ENCODE measurements around the gene CATSPERE. TPM values are rescaled to one million over a fixed set of nuclear protein-coding genes. Genes with fewer than 3 reads are reported as not detected.

CATSPERE gene
- total RNA-seq, 2 experiments from 2014 or later: 0.20 to 0.58 TPM

DNA sequence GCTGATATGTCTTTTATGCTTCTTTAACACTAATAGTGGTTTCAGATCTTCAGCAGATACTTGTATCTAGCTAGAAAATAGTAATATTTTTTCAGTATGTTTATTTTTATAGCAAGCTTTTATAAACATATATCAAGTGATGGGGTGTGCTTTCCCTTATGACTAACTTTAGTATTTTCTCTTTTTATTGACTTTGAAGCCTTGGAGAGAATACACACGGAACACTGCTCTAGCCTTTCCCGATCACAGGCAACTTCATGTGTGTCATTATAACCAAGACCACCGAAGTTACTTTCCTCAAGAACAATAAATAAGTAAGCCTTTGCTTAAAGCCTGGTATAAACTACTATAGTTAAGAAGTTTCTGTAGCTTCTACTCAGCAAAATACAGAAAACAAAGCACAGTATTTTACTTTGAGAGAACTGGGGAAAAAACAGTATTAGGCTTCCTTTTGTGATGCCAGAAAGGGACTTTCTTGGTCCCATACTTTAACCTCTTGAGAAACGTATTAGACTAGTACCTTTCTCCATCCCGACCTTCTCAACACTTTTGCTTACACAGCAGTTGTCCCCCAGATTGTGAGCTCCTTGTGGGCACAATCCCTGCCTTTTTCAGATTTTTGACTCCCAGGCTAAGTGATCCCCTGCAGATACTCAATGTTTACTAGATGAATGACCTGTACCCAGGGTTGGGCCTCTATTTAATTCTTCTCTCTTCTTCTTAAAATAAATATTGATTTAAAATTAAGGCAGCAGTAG, 12.6 kb upstream of the CATSPERE start:
- intact Hi-C loops (cut with micrococcal nuclease): no loop called here
- ChIA-PET CTCF (interaction anchor here (1.0 kb wide), 1 partner anchor 25 kb away, joined by 3 read pairs; no protein-coding TSS in a partner anchor), POLR2A (interaction anchor here (1.3 to 1.4 kb wide), 2 partner anchors 13 to 15 kb away, joined by 3 to 4 read pairs; no protein-coding TSS in a partner anchor)
- ATAC-seq: no peak
- H3K4me1 Mint-ChIP-seq (ENCODE audit: low read depth): peaks cover 62% of the 10 kb centered on the region
- no peaks in the 10 kb centered on the region for H3K27me3 Mint-ChIP-seq
- peaks cover 43% of the 10 kb centered on the region for H3K36me3 Mint-ChIP-seq (ENCODE audit: low read depth)
- H3K9me3 Mint-ChIP-seq: no peaks in the 10 kb centered on the region
- H3K4me3 Mint-ChIP-seq: peak overlapping the region; percentile 16
- TF ChIP-seq, protein P1, sequence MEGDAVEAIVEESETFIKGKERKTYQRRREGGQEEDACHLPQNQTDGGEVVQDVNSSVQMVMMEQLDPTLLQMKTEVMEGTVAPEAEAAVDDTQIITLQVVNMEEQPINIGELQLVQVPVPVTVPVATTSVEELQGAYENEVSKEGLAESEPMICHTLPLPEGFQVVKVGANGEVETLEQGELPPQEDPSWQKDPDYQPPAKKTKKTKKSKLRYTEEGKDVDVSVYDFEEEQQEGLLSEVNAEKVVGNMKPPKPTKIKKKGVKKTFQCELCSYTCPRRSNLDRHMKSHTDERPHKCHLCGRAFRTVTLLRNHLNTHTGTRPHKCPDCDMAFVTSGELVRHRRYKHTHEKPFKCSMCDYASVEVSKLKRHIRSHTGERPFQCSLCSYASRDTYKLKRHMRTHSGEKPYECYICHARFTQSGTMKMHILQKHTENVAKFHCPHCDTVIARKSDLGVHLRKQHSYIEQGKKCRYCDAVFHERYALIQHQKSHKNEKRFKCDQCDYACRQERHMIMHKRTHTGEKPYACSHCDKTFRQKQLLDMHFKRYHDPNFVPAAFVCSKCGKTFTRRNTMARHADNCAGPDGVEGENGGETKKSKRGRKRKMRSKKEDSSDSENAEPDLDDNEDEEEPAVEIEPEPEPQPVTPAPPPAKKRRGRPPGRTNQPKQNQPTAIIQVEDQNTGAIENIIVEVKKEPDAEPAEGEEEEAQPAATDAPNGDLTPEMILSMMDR (IDR thresholded peaks at IDR 0.05): no peak
- H3K27ac Mint-ChIP-seq: peak overlapping the region; percentile 7
- no peak for DNase-seq

DNA sequence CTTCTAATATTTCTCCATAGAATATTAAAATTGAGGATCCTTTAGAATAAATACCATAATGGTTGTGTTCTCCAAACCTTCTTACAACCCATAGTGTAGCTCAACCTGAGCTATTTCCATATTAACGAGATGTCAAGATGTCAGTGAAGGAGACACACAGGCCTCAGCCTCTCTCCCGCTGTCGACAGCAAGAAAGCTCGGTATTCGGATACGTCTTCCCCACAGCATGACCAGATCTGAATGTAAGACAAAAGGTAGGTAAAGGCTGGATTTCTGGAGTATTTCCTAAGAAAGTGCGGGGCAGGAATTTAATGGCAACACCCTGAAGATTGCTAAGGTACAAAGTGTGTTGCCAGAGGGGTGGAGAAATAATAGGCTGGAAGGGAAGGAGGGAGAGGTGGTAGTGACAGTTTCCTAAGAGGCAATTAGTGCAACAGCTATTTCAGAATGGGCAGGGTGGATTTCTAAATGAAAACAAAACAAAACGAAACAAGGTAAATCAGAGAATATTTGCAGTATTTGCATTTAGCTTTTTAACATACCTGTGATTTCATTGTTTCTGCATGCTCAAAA, 11.1 kb upstream of the CATSPERE start:
- Mint-ChIP-seq H3K27ac (peak overlapping the region; percentile 98), H3K36me3 (ENCODE audit: low read depth) (peaks cover 37% of the 10 kb centered on the region), H3K4me1 (ENCODE audit: low read depth) (peaks cover 56% of the 10 kb centered on the region), H3K9me3 (no peaks in the 10 kb centered on the region), H3K4me3 (peak overlapping the region; percentile 89), H3K27me3 (no peaks in the 10 kb centered on the region)
- no peak for DNase-seq
- no peak for ATAC-seq
- TF ChIP-seq, protein P1 (IDR thresholded peaks at IDR 0.05): no peak
- ChIA-PET POLR2A (interaction anchor here (0.8 to 1.4 kb wide), 3 partner anchors 13 to 412 kb away, joined by 3 read pairs; no protein-coding TSS in a partner anchor), CTCF (interaction anchor here (0.6 to 1.0 kb wide), 2 partner anchors 11 to 37 kb away, joined by 3 read pairs; no protein-coding TSS in a partner anchor)
- intact Hi-C loops (cut with micrococcal nuclease): loop anchor here (5.0 kb wide), 1 partner anchor 202 kb away; the partner anchor contains the start of gene DESI2

DNA sequence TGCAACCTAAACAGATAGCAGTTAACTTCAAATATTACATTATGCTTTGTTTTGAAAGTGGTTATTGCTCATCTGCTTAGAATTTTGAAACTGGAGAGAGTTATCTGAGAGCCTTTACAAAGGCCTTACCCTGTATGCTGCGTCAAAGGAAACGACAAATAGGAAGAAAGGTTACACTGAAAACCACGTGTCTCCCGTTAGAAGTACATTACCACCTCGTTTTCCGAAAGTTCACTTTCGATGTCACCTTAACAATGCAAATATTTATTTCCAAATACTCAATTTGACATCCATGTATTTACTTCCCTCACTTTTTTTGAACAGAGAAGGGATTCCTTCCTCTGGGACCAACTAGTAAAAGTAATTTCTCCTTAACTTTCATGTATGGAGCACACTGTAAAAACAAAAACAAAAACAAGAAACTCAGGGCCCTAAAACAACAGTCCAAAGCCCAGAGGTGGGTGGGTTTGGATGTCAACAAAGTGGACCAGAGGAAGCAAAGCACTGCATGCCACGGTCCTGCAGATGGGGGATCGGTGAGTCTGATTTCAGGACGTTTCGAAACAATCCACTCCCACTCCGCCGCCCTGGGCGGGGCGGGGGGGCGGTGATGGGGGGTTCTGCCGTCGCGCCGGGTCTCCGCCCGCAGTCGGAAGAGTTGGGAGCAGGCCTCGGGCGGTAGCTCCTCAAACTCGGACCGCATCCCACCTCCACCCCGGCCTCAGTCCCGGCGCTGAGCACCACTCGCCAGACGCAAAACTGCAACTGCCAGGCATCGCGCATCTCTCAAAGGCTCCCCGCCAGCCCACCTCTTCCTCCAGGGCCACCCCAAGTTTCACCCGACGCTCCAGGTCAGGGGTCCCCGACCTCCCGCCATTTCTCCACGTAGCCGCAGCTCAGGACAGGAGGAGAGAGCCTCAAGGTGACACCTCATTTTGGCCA, 10.2 kb upstream of the CATSPERE start:
- TF ChIP-seq, protein P1 (IDR thresholded peaks at IDR 0.05): no peak
- peak overlapping the region; percentile 89 for H3K4me3 Mint-ChIP-seq
- peaks cover 32% of the 10 kb centered on the region for H3K36me3 Mint-ChIP-seq (ENCODE audit: low read depth)
- no peaks in the 10 kb centered on the region for H3K27me3 Mint-ChIP-seq
- H3K27ac Mint-ChIP-seq: peak overlapping the region; percentile 98
- CTCF ChIA-PET: interaction anchor here (1.0 kb wide), 1 partner anchor 12 kb away, joined by 3 read pairs; no protein-coding TSS in a partner anchor
- DNase-seq (peak; percentile 65), ATAC-seq (peak; percentile 7)
- H3K4me1 Mint-ChIP-seq (ENCODE audit: low read depth): peaks cover 48% of the 10 kb centered on the region
- POLR2A ChIA-PET: interaction anchor here (0.7 to 1.3 kb wide), 9 partner anchors 9 to 413 kb away, joined by 3 to 5 read pairs (median 4); partner anchors contain the start of gene HNRNPU
- no peaks in the 10 kb centered on the region for H3K9me3 Mint-ChIP-seq
- intact Hi-C loops (cut with micrococcal nuclease): loop anchor here (5.0 kb wide), 1 partner anchor 201 kb away; the partner anchor contains the start of gene DESI2

DNA sequence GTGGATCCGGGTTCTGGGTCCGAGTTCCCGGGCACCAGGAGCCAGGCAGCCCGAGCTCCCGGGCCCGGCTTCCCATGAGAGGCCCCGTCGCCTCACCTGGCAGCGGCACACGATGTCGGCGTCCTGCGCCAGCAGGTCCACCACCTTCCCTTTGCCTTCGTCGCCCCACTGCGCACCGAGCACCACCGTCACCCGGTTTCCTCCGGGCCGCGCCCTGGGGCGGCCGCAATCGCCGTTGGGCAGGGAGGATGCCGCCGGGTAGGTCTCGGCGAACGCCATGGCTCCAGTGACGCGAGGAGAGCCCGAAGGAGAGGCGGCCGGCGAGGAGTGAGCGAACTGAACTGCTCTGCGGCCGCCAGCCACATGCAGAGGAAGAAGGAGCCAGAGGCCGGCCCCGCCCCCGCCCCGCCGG, 9.5 kb upstream of the CATSPERE start, which contains the start of gene ADSS2:
ADSS2 (minus strand) TSS at position 371 of the 412 bp plus-strand sequence; CDS start at position 279, 92 bp downstream.
- H3K4me1 Mint-ChIP-seq (ENCODE audit: low read depth): peaks cover 41% of the 10 kb centered on the region
- H3K36me3 Mint-ChIP-seq (ENCODE audit: low read depth): peaks cover 29% of the 10 kb centered on the region
- ATAC-seq: no peak
- peak within 1 kb of the TSS; percentile 89 for H3K4me3 Mint-ChIP-seq
- POLR2A ChIA-PET: interaction anchor here (0.8 to 1.3 kb wide), 7 partner anchors 9 to 412 kb away, joined by 3 to 5 read pairs (median 4); partner anchors contain the start of gene HNRNPU
- intact Hi-C loops (cut with micrococcal nuclease): loop anchor here (5.0 kb wide), 1 partner anchor 201 kb away; the partner anchor contains the start of gene DESI2
- TF ChIP-seq, protein P1 (IDR thresholded peaks at IDR 0.05): no peak
- peak within 1 kb of the TSS; percentile 98 for H3K27ac Mint-ChIP-seq
- no peaks in the 10 kb centered on the region for H3K9me3 Mint-ChIP-seq
- DNase-seq: no peak
- H3K27me3 Mint-ChIP-seq: no peaks in the 10 kb centered on the region
- CTCF ChIA-PET: no interaction called here

All from activated CD8-positive, alpha-beta T cell treated with anti-CD3 and anti-CD28 coated beads for 36 hours (primary cell).